IPS-NIHi11 (cell line): Measurements from ENCODE around the gene MARCHF4.

Experiments
- DNase-seq: peaks from one replicate; pipeline ENCODE4 v3.0.0; 2012; ENCODE audit warnings: mixed read lengths, low spot score

Gene MARCHF4

GRCh38 chr2:216349366-216349765 is 22.9 kb downstream of the MARCHF4 start:
- DNase-seq: peak; percentile 61

GRCh38 chr2:216348756-216349308 is 23.5 kb downstream of the MARCHF4 start:
- DNase-seq: no peak

DNA sequence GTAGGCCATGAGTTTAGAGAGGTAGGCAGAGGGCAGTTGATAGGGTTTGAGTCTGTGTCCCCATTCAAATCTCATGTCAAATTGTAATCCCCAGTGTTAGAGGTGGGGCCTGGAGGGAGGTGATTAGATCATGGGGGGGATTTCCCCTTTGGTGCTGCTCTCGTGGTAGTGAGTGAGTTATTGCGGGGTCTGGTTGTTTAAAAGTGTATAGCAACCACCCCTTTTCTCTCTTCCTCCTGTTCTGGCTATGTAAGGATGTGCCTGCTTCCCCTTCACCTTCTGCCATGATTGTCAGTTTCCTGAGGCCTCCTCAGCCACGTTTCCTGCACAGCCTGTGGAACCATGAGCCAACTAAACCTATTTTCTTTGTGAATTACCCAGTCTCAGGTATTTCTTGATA is 25.5 kb downstream of the MARCHF4 start:
- no peak for DNase-seq

DNA sequence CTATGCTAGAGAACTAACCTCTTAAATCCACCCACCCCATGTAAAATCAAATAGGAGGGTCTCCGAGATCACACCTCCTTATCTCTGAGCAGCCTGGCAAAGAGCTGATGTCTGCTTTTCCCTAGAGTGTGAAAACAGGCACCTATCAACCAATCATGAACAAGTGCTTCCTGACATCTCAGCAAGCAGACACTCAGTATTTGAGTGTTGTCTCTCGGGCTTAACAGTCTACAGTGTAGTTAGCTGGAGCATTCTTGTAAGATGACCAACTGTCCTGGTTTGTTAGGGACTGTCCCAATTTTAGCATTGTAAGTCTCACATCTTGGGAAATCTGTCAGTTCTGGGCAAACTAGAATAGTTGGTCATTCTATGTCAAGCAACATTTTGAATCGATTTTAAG is 26.4 kb downstream of the MARCHF4 start:
- no peak for DNase-seq

GRCh38 chr2:216344950-216345300 is 27.4 kb downstream of the MARCHF4 start:
- DNase-seq: no peak

DNA sequence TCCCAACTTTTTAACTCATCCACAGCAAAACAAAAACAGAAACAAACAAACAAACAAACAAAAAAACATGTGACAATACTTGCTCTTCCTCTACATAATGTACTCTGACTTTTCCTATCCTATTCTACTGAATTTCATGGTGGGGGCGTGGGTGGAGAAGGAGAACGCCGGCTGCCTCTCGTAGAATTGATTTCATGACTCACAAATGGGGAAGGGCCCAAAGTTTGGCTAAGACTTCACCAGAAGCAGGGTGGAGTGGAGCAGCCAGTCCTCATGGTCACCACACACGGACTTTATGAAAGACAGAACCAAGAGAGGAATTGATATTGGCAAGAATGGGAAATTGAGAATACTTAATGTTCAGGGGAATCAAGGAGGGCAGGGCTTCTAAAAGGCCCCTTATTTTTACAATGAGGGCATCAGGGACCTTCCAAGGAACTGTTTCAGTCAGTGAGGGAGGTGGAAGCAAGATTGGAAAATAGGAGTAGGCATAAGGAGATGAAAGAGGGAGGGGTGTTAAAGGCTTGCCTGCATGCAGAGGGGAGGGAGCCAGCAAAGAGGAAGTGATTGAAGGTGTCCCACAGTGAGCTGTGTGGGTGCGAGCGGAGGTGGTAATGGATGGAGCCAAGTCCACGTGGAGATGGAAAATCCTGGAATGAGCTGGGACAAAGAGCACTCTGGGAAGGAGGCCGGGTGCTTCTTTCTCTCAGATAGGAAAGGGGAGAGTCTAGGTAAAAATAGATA is 27.9 kb downstream of the MARCHF4 start:
- no peak for DNase-seq

- DNase-seq: no peak
These were observed 28.9 kb downstream of the MARCHF4 start for GRCh38 chr2:216343221-216343980.

- DNase-seq: no peak
These were observed 31.2 kb downstream of the MARCHF4 start for GRCh38 chr2:216341121-216341520.

DNA sequence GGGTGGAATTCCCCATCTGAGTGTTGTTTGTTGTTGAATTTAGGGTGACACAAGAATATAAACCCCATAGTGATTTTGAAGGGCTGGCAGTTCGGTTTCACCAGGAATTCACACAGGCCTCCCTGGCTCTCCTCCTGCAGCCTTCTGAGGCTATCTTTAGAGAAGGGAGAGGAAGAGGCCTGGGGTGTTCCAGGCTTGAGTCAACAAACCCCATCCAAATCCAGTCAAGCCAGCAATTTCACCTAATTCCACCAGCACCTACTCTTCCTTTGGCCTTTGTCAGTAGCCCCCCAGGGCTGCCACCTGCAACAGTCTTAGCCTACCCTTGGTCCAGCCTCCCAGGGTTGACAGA is 32.0 kb downstream of the MARCHF4 start:
- no peak for DNase-seq

DNA sequence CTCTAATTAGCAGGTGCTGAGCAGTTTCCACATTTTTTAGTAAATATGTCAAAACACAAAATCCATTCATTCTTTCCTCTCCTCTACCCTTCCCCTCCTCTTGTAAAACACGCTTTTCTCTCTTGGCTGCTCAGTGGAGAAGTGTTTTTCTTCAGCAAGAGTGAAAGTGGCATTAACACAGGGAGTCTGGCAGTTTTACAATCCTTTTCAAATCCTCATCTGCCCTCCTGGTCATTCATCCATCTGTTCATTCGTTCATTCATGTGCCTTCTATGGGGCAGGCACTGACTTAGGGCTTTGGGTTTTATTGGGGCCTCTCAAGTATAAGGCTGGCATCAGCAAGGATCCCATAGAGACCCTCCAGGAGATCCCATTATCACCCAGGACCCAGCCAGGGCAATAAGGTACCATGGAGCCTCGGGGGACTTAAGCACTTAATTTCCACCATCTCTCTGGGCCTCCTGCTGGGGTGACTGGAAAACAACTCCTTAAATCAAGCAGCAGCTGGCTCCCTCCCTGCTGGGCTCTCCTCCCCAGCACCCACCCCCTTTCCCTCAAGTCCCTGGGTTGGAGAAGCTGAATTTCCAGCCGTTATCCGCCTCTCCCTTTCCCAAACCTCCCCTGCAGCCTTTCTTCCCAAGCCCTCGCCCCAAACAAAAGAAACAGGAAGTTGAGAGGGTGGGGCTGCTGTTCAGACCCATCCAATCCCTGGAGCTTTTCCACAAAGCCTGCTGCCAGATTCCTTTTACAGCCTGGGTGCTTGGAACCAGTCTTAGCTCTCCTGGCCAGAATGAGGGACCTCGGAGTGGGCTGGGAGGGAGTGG is 32.6 kb downstream of the MARCHF4 start:
- peak; percentile 86 for DNase-seq

GRCh38 chr2:216335252-216335651 is 37.0 kb downstream of the MARCHF4 start:
- DNase-seq: no peak

DNA sequence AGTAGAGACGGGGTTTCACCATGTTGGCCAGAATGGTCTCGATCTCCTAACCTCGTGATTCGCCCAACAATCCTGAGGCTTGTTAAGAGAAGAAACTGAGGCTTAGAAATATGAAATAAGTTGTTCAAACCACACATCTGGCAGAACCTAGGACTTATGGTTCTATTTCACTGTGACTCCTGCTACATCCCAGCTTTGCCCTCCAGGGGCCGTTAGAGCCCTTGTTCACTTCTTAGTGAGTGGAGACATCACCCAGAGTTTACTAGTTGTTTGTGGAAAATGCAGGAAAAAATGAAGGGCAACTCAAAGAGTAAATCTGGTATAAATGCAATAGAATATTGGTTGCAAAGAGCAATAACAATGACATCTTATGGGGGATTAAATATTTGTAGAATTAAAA is 43.9 kb downstream of the MARCHF4 start:
- no peak for DNase-seq

DNA sequence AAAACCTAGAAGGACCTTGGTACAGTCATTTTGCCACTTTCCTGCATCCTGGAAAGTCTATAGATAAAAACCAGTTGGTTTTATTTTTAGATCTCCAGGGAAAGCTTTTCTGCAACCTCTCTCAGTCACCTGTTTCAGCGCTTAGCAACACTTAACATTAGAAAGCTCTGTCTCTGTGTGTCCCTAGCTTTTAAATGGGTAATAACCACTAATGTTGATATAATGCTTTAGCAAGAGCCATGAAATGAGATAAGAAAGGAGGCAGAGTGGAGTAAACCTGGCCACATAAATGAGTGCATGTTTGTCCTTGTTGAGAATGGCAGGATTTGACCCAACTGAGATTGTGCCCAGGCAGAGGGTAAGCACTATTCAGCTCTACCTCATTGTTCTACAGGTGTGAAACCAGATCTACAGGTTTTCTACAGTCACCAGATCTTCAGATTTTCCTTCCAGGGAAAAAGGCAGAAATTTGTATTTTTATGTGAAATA is 44.8 kb downstream of the MARCHF4 start:
- no peak for DNase-seq
